DMS79 treated with DMSO at 0.1 percent for 48 hours (cell line): ENCODE measurements around the gene PHYKPL.

Experiments
- DNase-seq: peaks from one replicate; lab custom pipeline; 2025; lab: John Stamatoyannopoulos, UW

Gene PHYKPL

GRCh38 chr5:178223828-178224335 is 8.7 kb downstream of the PHYKPL start:
- DNase-seq: no peak

- no peak for DNase-seq
These were observed 9.3 kb downstream of the PHYKPL start for GRCh38 chr5:178223196-178223773.

GRCh38 chr5:178222292-178222691 is 10.3 kb downstream of the PHYKPL start:
- no peak for DNase-seq

GRCh38 chr5:178221853-178222252 is 10.7 kb downstream of the PHYKPL start:
- no peak for DNase-seq

- no peak for DNase-seq
These were observed 11.3 kb downstream of the PHYKPL start for GRCh38 chr5:178221282-178221681.

- no peak for DNase-seq
These were observed 13.8 kb downstream of the PHYKPL start for GRCh38 chr5:178218827-178219226.

- DNase-seq: no peak
These were observed 14.3 kb downstream of the PHYKPL start for GRCh38 chr5:178218237-178218776.

- DNase-seq: no peak
These were observed 15.8 kb downstream of the PHYKPL start for GRCh38 chr5:178216779-178217178.

GRCh38 chr5:178216088-178216534 is 16.5 kb downstream of the PHYKPL start:
- DNase-seq: no peak

GRCh38 chr5:178215280-178216002 is 17.2 kb downstream of the PHYKPL start:
- DNase-seq: no peak

- no peak for DNase-seq
These were observed 18.3 kb downstream of the PHYKPL start for GRCh38 chr5:178214160-178214803.

GRCh38 chr5:178213748-178214151 is 18.9 kb downstream of the PHYKPL start:
- no peak for DNase-seq

GRCh38 chr5:178213003-178213461 is 19.6 kb downstream of the PHYKPL start:
- DNase-seq: no peak

GRCh38 chr5:178212241-178213002 is 20.2 kb downstream of the PHYKPL start:
- DNase-seq: no peak

GRCh38 chr5:178211095-178212048 is 21.2 kb downstream of the PHYKPL start:
- DNase-seq: no peak

- no peak for DNase-seq
These were observed 21.9 kb downstream of the PHYKPL start for GRCh38 chr5:178210686-178211085.

- no peak for DNase-seq
These were observed 22.5 kb downstream of the PHYKPL start for GRCh38 chr5:178210073-178210535.

GRCh38 chr5:178209334-178210072 is 23.1 kb downstream of the PHYKPL start:
- DNase-seq: no peak

- no peak for DNase-seq
These were observed 23.9 kb downstream of the PHYKPL start for GRCh38 chr5:178208540-178209227.
